Thyroid gland (tissue), 4 donors: ENCODE results near the gene TPRG1. TPM values are rescaled to one million over a fixed set of nuclear protein-coding genes. Genes with fewer than 3 reads are reported as not detected.

ENCODE experiments used
- DNase-seq, 2 donors: peaks; one replicate each; pipeline ENCODE4 v3.0.0-alpha.2; 2019
- H3K27ac ChIP-seq, 3 donors: fragments of 200-600 bp; sonication (generic); 1 replicate in 2 of 3; 2 replicates in 1 of 3; pipeline ENCODE4 v1.5.1; 2016 to 2019; ENCODE audit warnings: mild to moderate bottlenecking in 1 of 3, moderate library complexity in 1 of 3
- H3K27me3 ChIP-seq: fragments of 200-600 bp; sonication (generic); one replicate; pipeline ENCODE4 v1.5.1; 2019
- H3K36me3 ChIP-seq, 2 donors: fragments of 200-600 bp; sonication (generic); one replicate each; pipeline ENCODE4 v1.5.1; 2016 to 2019
- H3K4me1 ChIP-seq, 2 donors: fragments of 200-600 bp; sonication (generic); one replicate each; pipeline ENCODE4 v1.5.1; 2017 to 2019
- H3K4me3 ChIP-seq, 3 donors: fragments of 200-600 bp; sonication (generic); replicated peaks in 1 of 3; 1 replicate in 2 of 3; 2 replicates in 1 of 3; pipeline ENCODE4 v1.5.1; 2016; ENCODE audit warnings: mild to moderate bottlenecking in 1 of 3
- H3K9me3 ChIP-seq: fragments of 200-600 bp; sonication (generic); one replicate; pipeline ENCODE4 v1.5.1; 2017
- CTCF ChIP-seq, 6 experiments: fragments of 200-600 bp in 3 of 6; fragments of 450-650 bp in 3 of 6; sonication (generic) in 3 of 6; IDR thresholded peaks; one replicate each; pipeline ENCODE4 v1.5.1; 2016 to 2019; ENCODE audit warnings: antibody characterized with exemption in 6 of 6, mild to moderate bottlenecking in 2 of 6, inconsistent platforms in 1 of 6, moderate library complexity in 1 of 6
- POLR2A ChIP-seq, 2 donors: fragments of 450-650 bp; IDR thresholded peaks; one replicate each; pipeline ENCODE4 v1.6.1; 2017; ENCODE audit warnings: antibody characterized with exemption in 2 of 2, mild to moderate bottlenecking in 2 of 2, moderate library complexity in 1 of 2
- WGBS, 2 donors: methylation state at CpG; one replicate each; pipeline ENCODE4 v1.1.5; 2017; 5-methylcytosine and 5-hydroxymethylcytosine counted together
- intact Hi-C: fragments of 100-400 bp; cut with DNase I; formaldehyde crosslinking; loops from one replicate; pipeline ENCODE4 v1.15.1; 2023
- total RNA-seq, 4 donors: library from RNA; depleted of rRNA; stranded (reverse); fragments of >200 nt; gene quantifications; one replicate each; pipeline ENCODE4 v1.2.3, GENCODE V29; 2016

Gene TPRG1
- total RNA-seq, 4 donors from 2014 or later, result 2.0 to 10.5 (median 5.7) TPM

DNA sequence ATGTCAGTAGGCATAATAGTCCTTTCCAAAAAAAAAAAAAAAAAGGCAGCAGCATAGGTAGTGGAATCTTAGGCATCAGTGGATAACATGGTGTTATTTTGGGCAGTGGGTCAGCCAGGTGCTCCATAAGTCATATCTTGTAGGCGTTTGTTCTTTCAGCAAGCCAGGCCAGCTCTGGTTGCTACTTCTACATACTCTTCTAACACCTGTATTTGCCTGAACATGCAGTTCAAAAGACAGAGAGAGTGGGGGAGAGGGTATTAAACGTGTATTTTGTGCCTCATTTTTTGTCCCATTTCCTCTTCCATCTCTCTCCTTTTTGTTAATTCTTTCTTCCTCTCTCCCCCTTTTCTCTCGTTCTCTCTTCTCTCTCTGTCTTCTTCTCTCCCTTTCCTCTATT is 110.4 kb downstream of the TPRG1 start:
- 85% methylated on average over 3 of the region's 3 CpGs for WGBS, 2 donors

GRCh38 chr3:189282741-189283140 is 111.0 kb downstream of the TPRG1 start:
- no peaks in the 10 kb centered on the region for H3K27me3 ChIP-seq
- no peak for DNase-seq
- TF ChIP-seq CTCF (IDR thresholded peaks at IDR 0.05) (no peak), POLR2A (IDR thresholded peaks at IDR 0.05) (no peak)
- H3K9me3 ChIP-seq, result no peaks in the 10 kb centered on the region
- 88 to 91% methylated on average over 3 of the region's 3 CpGs for WGBS, 2 donors
- no peaks in the 10 kb centered on the region for H3K4me1 ChIP-seq
- H3K4me3 ChIP-seq, result no peak overlapping the region
- H3K36me3 ChIP-seq, result no peaks in the 10 kb centered on the region
- intact Hi-C loops, result no loop called here
- no peak overlapping the region for H3K27ac ChIP-seq

More for the DNA sequence above, 110.4 kb downstream of the TPRG1 start:
- no peaks in the 10 kb centered on the region for H3K9me3 ChIP-seq
- no peaks in the 10 kb centered on the region for H3K4me1 ChIP-seq
- no peak overlapping the region for H3K4me3 ChIP-seq
- TF ChIP-seq POLR2A (IDR thresholded peaks at IDR 0.05) (no peak), CTCF (IDR thresholded peaks at IDR 0.05) (no peak)
- no peaks in the 10 kb centered on the region for H3K36me3 ChIP-seq
- H3K27me3 ChIP-seq, result no peaks in the 10 kb centered on the region
- intact Hi-C loops, result no loop called here
- DNase-seq, result no peak
- no peak overlapping the region for H3K27ac ChIP-seq

GRCh38 chr3:189286188-189286587 is 114.4 kb downstream of the TPRG1 start:
- no peak overlapping the region for H3K27ac ChIP-seq
- no peaks in the 10 kb centered on the region for H3K4me1 ChIP-seq
- no peaks in the 10 kb centered on the region for H3K27me3 ChIP-seq
- H3K9me3 ChIP-seq, result no peaks in the 10 kb centered on the region
- H3K4me3 ChIP-seq, result no peak overlapping the region
- DNase-seq, result no peak
- TF ChIP-seq CTCF (IDR thresholded peaks at IDR 0.05), result no peak
- no peak for TF ChIP-seq POLR2A (IDR thresholded peaks at IDR 0.05)
- H3K36me3 ChIP-seq, result no peaks in the 10 kb centered on the region
- intact Hi-C loops, result no loop called here

- no peak for DNase-seq
- Histone ChIP-seq H3K36me3 (no peaks in the 10 kb centered on the region), H3K4me3 (no peak overlapping the region), H3K9me3 (no peaks in the 10 kb centered on the region), H3K27ac (no peak overlapping the region), H3K27me3 (no peaks in the 10 kb centered on the region), H3K4me1 (no peaks in the 10 kb centered on the region)
- WGBS, 2 donors, result 87 to 89% methylated on average over 5 of the region's 5 CpGs
- intact Hi-C loops, result no loop called here
- no peak for TF ChIP-seq CTCF (IDR thresholded peaks at IDR 0.05)
- TF ChIP-seq POLR2A (IDR thresholded peaks at IDR 0.05), result no peak
These were observed 115.1 kb downstream of the TPRG1 start for GRCh38 chr3:189286916-189287315.

DNA sequence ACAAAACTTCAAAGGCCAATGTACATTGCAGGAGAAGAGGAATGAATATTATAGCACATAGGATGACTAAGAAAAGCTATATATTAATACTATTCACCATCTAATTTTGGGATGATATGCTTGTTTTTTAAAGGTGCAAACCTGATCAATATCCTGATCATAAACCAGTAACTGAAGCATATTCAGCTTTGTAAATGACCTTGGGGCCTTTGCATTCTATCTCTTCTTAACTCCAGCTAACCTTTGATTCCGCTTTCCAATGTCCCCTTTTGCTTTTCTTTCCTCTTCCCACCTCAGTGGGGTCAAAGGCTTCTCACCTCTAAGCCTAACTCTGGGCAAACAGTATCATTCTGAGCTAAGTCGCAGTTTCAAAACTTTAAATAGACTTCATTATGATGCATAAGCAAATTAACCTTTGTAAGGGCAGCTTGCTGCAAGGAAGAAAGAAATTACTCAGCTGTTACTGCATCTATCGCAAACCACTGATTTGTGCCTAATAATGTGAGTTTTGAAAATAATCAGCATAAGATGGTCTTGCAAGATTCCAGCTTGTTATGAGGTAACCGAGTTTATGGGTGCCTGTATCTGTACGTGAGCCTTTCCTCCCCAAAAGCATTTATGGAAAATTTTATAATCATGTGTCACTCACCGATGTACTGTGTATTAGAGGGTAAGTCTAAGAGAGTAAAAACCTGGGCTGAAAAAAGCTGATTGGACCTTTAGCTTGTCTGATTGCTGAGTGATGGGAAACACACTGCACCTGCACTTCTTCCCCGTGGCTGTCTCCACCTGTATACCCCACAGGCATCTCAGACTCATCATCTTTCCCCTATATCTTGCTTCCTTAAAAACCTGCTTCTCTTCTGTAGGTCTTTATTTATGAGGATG is 116.8 kb downstream of the TPRG1 start:
- intact Hi-C loops, result no loop called here
- 84 to 90% methylated on average over 7 of the region's 7 CpGs for WGBS, 2 donors
- Histone ChIP-seq H3K36me3 (no peaks in the 10 kb centered on the region), H3K27me3 (no peaks in the 10 kb centered on the region), H3K4me1 (no peaks in the 10 kb centered on the region), H3K4me3 (no peak overlapping the region), H3K9me3 (no peaks in the 10 kb centered on the region), H3K27ac (no peak overlapping the region)
- no peak for DNase-seq
- TF ChIP-seq CTCF (IDR thresholded peaks at IDR 0.05) (no peak), POLR2A (IDR thresholded peaks at IDR 0.05) (no peak)
